HG02642 (cell line): ENCODE results near the gene MPO.

Source experiments
- ATAC-seq: cut with Tn5 transposase; IDR thresholded peaks from one replicate; pipeline ENCODE4 v1.9.1; 2021; ENCODE audit warnings: mild to moderate bottlenecking; ENCODE audit not compliant: unreplicated experiment, poor library complexity

The MPO gene

GRCh38 chr17:58265902-58266875 is 14.5 kb downstream of the MPO start:
- ATAC-seq: no peak

- no peak for ATAC-seq
Measured at GRCh38 chr17:58265271-58265670, 15.5 kb downstream of the MPO start.

- no peak for ATAC-seq
Measured at GRCh38 chr17:58264407-58265103, 16.2 kb downstream of the MPO start.

- no peak for ATAC-seq
Measured at GRCh38 chr17:58263773-58264172, 17.0 kb downstream of the MPO start.

GRCh38 chr17:58262149-58262548 is 18.6 kb downstream of the MPO start:
- ATAC-seq: no peak

GRCh38 chr17:58254803-58255202 is 25.9 kb downstream of the MPO start:
- no peak for ATAC-seq

GRCh38 chr17:58253082-58253481 is 27.7 kb downstream of the MPO start:
- ATAC-seq: no peak

GRCh38 chr17:58252141-58252540 is 28.6 kb downstream of the MPO start:
- ATAC-seq: no peak

GRCh38 chr17:58250344-58251011 is 30.3 kb downstream of the MPO start:
- ATAC-seq: no peak

GRCh38 chr17:58249270-58250133 is 31.2 kb downstream of the MPO start:
- ATAC-seq: peak; percentile 78

GRCh38 chr17:58248955-58249269 is 31.8 kb downstream of the MPO start:
- ATAC-seq: no peak

- no peak for ATAC-seq
Measured at GRCh38 chr17:58247511-58248363, 33.0 kb downstream of the MPO start.

GRCh38 chr17:58246781-58247180 is 34.0 kb downstream of the MPO start:
- no peak for ATAC-seq

GRCh38 chr17:58246104-58246740 is 34.5 kb downstream of the MPO start:
- ATAC-seq: no peak

GRCh38 chr17:58245428-58246103 is 35.2 kb downstream of the MPO start:
- ATAC-seq: no peak

- no peak for ATAC-seq
Measured at GRCh38 chr17:58244963-58245362, 35.8 kb downstream of the MPO start.

- ATAC-seq: no peak
Measured at GRCh38 chr17:58242171-58242784, 38.5 kb downstream of the MPO start.

GRCh38 chr17:58239987-58240386 is 40.7 kb downstream of the MPO start:
- no peak for ATAC-seq
